Fibroblast of mammary gland (primary cell): Measurements from ENCODE around the gene NUDT14.

Experiments
- DNase-seq: peaks from one replicate; pipeline ENCODE4 v3.0.0-alpha.2; 2010; ENCODE audit warnings: low read depth
- H3K4me3 ChIP-seq: 2 replicates; pipeline ENCODE4 v1.5.1; 2011; ENCODE audit warnings: low read depth, mild to moderate bottlenecking, low read length, moderate library complexity; ENCODE audit not compliant: control insufficient read depth
- TF ChIP-seq, protein P1 (sequence below): conservative IDR thresholded peaks from 2 replicates; pipeline ENCODE4 v1.5.1; 2011; ENCODE audit warnings: low read depth, low read length, inconsistent platforms; ENCODE audit not compliant: control insufficient read depth, insufficient read depth

NUDT14 gene

DNA sequence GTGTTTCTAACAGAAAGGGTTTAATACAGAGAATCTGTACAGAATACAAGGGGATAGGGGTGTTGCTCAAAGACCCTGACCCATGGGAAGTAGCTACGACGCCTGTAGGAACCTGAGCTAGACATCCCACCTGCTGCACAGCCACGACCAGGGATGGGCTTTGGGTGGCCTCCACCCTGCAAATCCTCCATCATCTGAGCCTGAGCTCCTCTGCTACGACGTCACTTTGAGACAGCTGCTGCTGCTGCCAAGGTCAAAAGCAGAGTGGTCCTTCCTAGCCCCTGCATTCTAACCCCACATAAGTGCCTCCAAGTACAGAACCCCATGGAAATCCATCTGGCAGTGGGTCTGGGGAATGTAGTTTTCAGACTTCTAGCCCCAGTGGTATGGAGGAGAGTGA is 56.3 kb downstream of the NUDT14 start:
- TF ChIP-seq, protein P1, sequence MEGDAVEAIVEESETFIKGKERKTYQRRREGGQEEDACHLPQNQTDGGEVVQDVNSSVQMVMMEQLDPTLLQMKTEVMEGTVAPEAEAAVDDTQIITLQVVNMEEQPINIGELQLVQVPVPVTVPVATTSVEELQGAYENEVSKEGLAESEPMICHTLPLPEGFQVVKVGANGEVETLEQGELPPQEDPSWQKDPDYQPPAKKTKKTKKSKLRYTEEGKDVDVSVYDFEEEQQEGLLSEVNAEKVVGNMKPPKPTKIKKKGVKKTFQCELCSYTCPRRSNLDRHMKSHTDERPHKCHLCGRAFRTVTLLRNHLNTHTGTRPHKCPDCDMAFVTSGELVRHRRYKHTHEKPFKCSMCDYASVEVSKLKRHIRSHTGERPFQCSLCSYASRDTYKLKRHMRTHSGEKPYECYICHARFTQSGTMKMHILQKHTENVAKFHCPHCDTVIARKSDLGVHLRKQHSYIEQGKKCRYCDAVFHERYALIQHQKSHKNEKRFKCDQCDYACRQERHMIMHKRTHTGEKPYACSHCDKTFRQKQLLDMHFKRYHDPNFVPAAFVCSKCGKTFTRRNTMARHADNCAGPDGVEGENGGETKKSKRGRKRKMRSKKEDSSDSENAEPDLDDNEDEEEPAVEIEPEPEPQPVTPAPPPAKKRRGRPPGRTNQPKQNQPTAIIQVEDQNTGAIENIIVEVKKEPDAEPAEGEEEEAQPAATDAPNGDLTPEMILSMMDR = no peak
- DNase-seq = no peak
- H3K4me3 ChIP-seq = no peak overlapping the region

DNA sequence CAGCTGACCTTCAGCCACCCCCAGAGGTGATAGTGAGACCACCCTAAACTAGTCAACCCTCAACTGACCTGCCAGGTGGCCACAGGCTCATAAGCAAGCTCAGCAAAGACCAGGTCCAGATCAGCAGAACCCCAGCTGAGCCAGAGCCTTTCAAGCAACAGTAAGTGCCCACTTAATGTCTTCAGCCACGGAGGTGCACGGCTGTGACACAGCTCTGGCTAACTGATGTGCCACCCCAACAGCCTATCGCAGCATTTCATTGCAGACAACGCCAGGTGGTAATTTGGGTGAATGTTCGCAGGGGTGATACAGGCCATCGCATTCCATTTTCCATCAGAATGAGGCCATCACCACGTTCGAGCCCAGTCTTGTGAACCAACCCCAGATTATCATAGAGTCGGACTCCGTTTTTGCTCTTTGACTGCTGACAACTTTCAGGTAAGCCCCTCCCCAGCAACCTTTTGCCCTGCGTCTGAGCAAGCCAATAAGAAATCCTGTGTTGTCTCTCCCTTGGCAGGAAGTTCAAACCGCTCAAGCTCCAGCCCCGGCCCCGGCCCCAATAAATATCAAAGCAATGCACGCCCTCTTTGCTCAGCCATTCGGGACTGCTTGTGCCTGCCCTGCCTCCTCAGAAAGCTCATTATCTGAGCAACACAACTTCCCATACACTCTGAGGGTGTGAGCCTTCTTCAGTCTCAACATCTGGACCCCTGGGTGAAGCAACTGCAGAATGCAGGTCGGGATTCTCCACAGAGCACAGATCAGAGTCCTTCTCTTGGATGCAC is 56.9 kb downstream of the NUDT14 start:
- no peak overlapping the region for H3K4me3 ChIP-seq
- no peak for DNase-seq
- TF ChIP-seq, protein P1 = no peak

DNA sequence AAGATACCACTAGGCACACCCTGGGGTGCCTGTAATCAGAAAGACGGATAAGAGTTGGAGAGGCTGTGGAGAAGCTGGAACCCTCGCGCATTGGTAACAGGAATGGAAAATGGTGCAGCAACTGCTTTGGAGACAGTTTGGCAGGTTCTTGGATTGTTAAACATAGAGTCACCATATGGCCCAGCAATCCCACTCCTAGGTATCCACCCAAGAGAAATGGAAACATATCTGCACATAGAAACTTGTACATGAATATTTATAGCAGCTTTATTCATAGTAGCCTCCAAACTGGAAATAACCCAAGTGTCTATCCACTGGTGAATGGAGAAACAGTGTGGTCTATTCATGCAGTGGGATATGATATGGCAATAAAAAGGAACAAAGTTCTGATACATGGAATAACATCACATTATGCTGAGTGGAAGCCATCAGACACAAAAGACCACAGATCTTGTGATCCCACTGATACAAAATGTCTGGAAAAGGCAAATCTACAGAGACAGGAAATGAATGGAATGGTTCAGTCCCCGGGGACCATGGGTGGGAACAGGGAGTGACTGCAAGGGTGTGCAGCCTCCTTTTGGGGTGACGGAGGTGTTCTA is 57.9 kb downstream of the NUDT14 start:
- TF ChIP-seq, protein P1 = no peak
- no peak overlapping the region for H3K4me3 ChIP-seq
- no peak for DNase-seq
